Adipocyte (in vitro differentiated cells): ENCODE data around the gene GLB1L3.
A peak's percentile ranks its signal among the peaks of the same experiment; 100 is the strongest.
"Not testable (repeated sequence)": the region's sequence is repeated elsewhere in the genome, so short reads cannot be mapped to it uniquely, and the experiment has no call there.

ENCODE experiments used
- DNase-seq: peaks from one replicate; pipeline ENCODE4 v3.0.0-alpha.2; 2015; ENCODE audit warnings: low read depth
- H3K27me3 ChIP-seq: replicated peaks from 2 replicates; pipeline ENCODE4 v1.7.0; 2013; ENCODE audit warnings: mild to moderate bottlenecking, low read length, moderate library complexity; ENCODE audit not compliant: control insufficient read depth, insufficient read depth
- H3K36me3 ChIP-seq: 2 replicates; pipeline ENCODE4 v1.7.0; 2013; ENCODE audit warnings: low read length, mild to moderate bottlenecking, moderate library complexity; ENCODE audit not compliant: control insufficient read depth, insufficient read depth, severe bottlenecking
- H3K4me1 ChIP-seq: 2 replicates; pipeline ENCODE4 v1.7.0; 2013; ENCODE audit warnings: mild to moderate bottlenecking, low read length, moderate library complexity; ENCODE audit not compliant: control insufficient read depth, insufficient read depth
- H3K4me3 ChIP-seq: 2 replicates; pipeline ENCODE4 v1.7.0; 2013; ENCODE audit warnings: mild to moderate bottlenecking, low read length, moderate library complexity
- H3K9ac ChIP-seq: 2 replicates; pipeline ENCODE4 v1.7.0; 2013; ENCODE audit warnings: mild to moderate bottlenecking, low read length, moderate library complexity
- H3K9me3 ChIP-seq: 2 replicates; pipeline ENCODE4 v1.7.0; 2013; ENCODE audit warnings: mild to moderate bottlenecking, low read length, moderate library complexity; ENCODE audit not compliant: control insufficient read depth

The GLB1L3 gene

DNA sequence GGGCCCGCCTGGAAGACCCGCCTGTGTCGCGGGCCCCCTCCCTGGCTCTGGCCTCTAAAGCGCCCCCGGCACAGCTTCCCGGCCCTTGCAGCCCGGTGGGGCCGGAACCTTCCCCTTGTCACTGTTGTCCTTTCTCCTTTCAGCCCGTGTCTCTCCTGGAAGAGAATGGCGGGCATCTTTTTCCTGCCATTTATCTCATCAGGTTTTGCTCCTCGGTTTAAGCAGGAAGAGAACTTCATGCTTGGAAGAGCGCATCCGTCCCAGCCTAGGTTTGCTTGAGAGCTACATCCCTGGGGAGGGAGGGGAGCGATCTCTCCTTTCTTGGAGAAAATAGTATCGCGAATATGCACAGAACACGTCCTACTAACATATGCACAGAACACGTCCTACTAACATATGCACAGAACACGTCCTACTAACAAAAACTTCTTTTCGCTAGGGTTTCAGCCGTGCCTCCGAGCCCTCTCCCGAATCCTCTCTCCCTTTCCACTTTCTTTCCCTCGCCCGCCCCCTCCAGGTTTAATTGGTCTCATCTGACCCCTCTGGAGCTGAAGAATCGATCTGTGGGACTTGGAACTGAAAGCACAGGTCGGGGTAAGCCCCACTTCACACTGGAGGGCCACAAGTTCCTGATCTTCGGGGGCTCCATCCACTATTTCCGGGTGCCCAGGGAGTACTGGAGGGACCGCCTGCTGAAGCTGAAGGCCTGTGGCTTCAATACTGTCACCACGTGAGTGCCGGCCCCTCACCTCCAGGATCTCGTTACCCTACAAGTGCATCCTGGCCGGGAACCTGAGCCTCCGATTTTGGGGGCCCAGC is 1.2 kb downstream of the GLB1L3 start:
- DNase-seq, result peak; percentile 2
- Histone ChIP-seq H3K36me3 (no peaks in the 10 kb centered on the region), H3K27me3 (peaks cover 64% of the 10 kb centered on the region), H3K9me3 (peaks cover 5% of the 10 kb centered on the region), H3K4me3 (no peak overlapping the region), H3K4me1 (peaks cover 2% of the 10 kb centered on the region), H3K9ac (no peak overlapping the region)

DNA sequence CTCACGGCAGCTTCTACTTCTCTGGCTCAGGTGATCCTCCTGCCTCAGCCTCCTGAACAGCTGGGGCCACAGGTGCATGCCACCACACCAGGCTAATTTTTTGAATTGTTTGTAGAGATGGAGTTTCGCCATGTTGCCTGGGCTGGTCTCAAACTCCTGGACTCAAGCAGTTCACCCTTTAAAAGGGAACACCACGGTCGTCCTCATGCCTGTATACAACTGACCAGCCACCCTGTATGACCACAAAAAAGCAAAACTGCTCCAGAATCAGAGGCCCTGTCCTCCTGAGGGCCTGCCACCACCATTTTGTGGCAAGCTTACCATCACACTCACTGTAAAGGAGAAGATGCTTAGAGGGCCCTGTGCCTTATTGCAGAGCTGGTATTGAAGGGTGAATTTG is 2.2 kb downstream of the GLB1L3 start:
- DNase-seq, result no peak
- Histone ChIP-seq H3K9ac (no peak overlapping the region), H3K4me3 (no peak overlapping the region), H3K9me3 (peaks cover 5% of the 10 kb centered on the region), H3K36me3 (no peaks in the 10 kb centered on the region), H3K27me3 (peaks cover 54% of the 10 kb centered on the region), H3K4me1 (peaks cover 4% of the 10 kb centered on the region)

GRCh38 chr11:134281635-134282034 is 5.5 kb downstream of the GLB1L3 start:
- DNase-seq, H3K9ac ChIP-seq, H3K4me1 ChIP-seq, H3K36me3 ChIP-seq, H3K4me3 ChIP-seq, H3K9me3 ChIP-seq: not testable (repeated sequence)
- peaks cover 25% of the 10 kb centered on the region for H3K27me3 ChIP-seq

DNA sequence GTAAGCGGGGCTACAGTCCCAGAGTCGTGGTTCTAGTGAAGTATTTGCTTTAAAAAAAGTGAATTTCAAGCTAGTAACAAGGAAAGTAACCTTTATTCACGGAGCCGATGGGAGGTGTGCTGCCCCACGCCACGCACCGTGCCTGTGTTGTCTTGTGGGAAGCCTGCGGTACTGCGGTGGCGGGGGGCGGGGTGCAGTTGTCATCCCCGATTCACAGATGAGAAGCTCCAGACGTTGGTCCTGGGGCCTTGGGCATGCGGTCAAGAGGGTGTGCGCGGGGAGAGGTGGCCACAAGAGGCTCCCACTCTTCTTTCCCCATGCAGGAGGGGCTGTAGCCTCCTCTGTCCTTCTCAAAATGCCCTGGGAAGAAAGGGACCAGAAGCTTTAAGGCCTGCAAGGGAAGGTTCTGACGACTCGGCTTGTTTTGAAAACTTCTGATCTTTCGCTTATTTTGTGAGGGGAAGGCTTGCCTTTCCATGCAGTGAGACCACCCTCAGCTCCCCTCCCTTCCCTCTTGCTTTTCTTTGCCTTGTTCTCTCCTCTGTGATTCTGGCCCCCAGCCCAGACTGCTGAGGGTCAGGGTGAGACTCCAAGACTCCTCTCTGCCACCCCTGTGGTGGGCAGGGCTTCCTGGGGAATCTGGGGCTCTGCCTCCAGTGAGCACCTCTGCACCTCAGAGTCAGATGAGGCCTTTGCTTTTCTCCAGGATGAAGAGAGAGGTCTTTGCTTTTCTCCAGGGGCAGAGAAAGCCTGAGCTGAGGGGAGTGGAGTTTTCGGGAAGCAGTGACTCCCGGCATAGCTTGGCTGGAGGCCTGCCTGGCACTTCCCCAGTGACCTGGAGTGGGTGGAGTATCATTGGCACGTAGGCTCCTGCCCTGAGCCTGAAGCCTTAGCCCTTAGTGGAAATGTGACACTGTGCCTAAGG is 6.2 kb downstream of the GLB1L3 start:
- Histone ChIP-seq H3K9me3 (peaks cover 5% of the 10 kb centered on the region), H3K4me3 (no peak overlapping the region), H3K36me3 (no peaks in the 10 kb centered on the region), H3K9ac (no peak overlapping the region), H3K27me3 (peaks cover 19% of the 10 kb centered on the region), H3K4me1 (peaks cover 4% of the 10 kb centered on the region)
- no peak for DNase-seq

GRCh38 chr11:134283461-134284230 is 7.5 kb downstream of the GLB1L3 start:
- no peaks in the 10 kb centered on the region for H3K36me3 ChIP-seq
- peaks cover 7% of the 10 kb centered on the region for H3K27me3 ChIP-seq
- no peak overlapping the region for H3K4me3 ChIP-seq
- peaks cover under 1% of the 10 kb centered on the region for H3K9me3 ChIP-seq
- DNase-seq, result no peak
- H3K4me1 ChIP-seq, result peaks cover 4% of the 10 kb centered on the region
- H3K9ac ChIP-seq, result no peak overlapping the region

DNA sequence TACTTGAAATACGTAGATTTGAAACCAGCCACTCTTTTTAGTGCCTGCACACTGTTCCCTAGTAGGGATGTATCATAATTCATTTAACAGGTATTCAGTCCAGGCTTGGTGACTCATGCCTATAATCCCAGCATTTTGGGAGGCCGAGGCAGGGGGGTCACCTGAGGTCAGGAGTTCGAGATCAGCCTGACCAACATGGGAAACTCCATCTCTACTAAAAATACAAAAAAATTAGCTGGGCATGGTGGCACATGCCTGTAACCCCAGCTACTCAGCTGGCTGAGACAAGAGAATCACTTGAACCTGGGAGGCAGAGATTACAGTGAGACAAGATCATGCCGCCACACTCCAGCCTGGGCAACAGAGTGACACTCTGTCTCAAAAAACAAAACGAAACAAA is 8.2 kb downstream of the GLB1L3 start:
- not testable (repeated sequence) for H3K4me3 ChIP-seq, H3K9ac ChIP-seq, DNase-seq, H3K27me3 ChIP-seq, H3K9me3 ChIP-seq, H3K36me3 ChIP-seq, H3K4me1 ChIP-seq

DNA sequence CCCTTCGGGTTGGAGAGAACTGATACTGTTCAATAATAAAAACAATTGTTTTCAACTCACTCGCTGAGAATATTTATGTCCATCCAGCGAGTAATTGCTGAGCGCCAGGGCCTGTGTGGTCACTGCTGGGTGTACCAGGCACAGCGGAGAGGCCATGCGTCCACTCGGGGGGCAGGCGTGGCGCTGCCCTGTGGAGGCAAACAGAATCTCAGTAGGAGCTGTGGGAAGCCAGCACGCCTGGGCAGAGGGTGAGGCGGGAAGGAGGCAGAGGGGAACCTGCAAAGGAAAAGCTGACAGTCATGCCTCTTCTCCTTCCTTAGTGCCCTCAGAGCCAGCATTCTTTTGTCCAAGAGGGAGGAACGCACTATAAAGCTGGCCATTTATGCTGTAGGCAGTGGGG is 11.4 kb downstream of the GLB1L3 start:
- Histone ChIP-seq H3K9me3 (no peaks in the 10 kb centered on the region), H3K36me3 (no peaks in the 10 kb centered on the region), H3K4me1 (peaks cover under 1% of the 10 kb centered on the region), H3K27me3 (peaks cover 8% of the 10 kb centered on the region), H3K4me3 (no peak overlapping the region), H3K9ac (no peak overlapping the region)
- no peak for DNase-seq

- Histone ChIP-seq H3K27me3 (peaks cover 11% of the 10 kb centered on the region), H3K9ac (no peak overlapping the region), H3K9me3 (no peaks in the 10 kb centered on the region), H3K4me3 (no peak overlapping the region), H3K4me1 (no peaks in the 10 kb centered on the region), H3K36me3 (no peaks in the 10 kb centered on the region)
- DNase-seq, result no peak
These were observed 12.3 kb downstream of the GLB1L3 start for GRCh38 chr11:134288486-134288885.

- Histone ChIP-seq H3K36me3 (no peaks in the 10 kb centered on the region), H3K4me1 (no peaks in the 10 kb centered on the region)
- no peak for DNase-seq
These were observed 13.0 kb downstream of the GLB1L3 start for GRCh38 chr11:134289167-134289566.

DNA sequence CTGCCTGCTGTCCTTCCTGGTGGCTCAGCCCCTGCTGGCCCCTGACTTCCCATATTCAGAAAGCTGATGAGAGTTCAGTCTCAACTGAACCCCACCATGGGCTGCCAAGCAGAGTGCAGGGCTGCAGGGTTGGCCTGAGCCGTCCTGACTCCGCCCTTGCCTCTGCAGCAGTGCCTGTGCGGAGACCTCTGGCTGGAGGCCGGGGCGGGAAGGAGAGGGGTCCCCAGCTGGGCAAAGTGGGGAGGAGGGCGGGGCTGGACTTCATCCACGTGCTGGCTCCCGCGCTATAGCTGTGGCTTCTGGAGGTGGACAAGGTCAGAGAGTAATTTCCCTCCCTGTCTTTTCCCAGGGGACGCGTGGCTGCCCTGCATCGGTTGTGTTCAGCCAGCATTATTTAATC is 13.6 kb downstream of the GLB1L3 start:
- H3K4me1 ChIP-seq, result no peaks in the 10 kb centered on the region
- no peak for DNase-seq
- no peak overlapping the region for H3K4me3 ChIP-seq
- H3K9ac ChIP-seq, result no peak overlapping the region
- no peaks in the 10 kb centered on the region for H3K36me3 ChIP-seq
- no peaks in the 10 kb centered on the region for H3K9me3 ChIP-seq
- peaks cover 13% of the 10 kb centered on the region for H3K27me3 ChIP-seq

More at GRCh38 chr11:134289167-134289566, 13.0 kb downstream of the GLB1L3 start:
- Histone ChIP-seq H3K9me3 (no peaks in the 10 kb centered on the region), H3K4me3 (no peak overlapping the region), H3K9ac (no peak overlapping the region), H3K27me3 (peaks cover 11% of the 10 kb centered on the region)

- no peaks in the 10 kb centered on the region for H3K36me3 ChIP-seq
- no peak for DNase-seq
- H3K9me3 ChIP-seq, result no peaks in the 10 kb centered on the region
- no peak overlapping the region for H3K4me3 ChIP-seq
- no peaks in the 10 kb centered on the region for H3K4me1 ChIP-seq
- H3K27me3 ChIP-seq, result peaks cover 13% of the 10 kb centered on the region
- no peak overlapping the region for H3K9ac ChIP-seq
These were observed 14.5 kb downstream of the GLB1L3 start for GRCh38 chr11:134290646-134291045.
